ENCODE data around the gene RXYLT1.
A peak's percentile ranks its signal among the peaks of the same experiment; 100 is the strongest.
"Not testable (repeated sequence)": the region's sequence is repeated elsewhere in the genome, so short reads cannot be mapped to it uniquely, and the experiment has no call there.

Gene RXYLT1, protein sequence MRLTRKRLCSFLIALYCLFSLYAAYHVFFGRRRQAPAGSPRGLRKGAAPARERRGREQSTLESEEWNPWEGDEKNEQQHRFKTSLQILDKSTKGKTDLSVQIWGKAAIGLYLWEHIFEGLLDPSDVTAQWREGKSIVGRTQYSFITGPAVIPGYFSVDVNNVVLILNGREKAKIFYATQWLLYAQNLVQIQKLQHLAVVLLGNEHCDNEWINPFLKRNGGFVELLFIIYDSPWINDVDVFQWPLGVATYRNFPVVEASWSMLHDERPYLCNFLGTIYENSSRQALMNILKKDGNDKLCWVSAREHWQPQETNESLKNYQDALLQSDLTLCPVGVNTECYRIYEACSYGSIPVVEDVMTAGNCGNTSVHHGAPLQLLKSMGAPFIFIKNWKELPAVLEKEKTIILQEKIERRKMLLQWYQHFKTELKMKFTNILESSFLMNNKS

DNA sequence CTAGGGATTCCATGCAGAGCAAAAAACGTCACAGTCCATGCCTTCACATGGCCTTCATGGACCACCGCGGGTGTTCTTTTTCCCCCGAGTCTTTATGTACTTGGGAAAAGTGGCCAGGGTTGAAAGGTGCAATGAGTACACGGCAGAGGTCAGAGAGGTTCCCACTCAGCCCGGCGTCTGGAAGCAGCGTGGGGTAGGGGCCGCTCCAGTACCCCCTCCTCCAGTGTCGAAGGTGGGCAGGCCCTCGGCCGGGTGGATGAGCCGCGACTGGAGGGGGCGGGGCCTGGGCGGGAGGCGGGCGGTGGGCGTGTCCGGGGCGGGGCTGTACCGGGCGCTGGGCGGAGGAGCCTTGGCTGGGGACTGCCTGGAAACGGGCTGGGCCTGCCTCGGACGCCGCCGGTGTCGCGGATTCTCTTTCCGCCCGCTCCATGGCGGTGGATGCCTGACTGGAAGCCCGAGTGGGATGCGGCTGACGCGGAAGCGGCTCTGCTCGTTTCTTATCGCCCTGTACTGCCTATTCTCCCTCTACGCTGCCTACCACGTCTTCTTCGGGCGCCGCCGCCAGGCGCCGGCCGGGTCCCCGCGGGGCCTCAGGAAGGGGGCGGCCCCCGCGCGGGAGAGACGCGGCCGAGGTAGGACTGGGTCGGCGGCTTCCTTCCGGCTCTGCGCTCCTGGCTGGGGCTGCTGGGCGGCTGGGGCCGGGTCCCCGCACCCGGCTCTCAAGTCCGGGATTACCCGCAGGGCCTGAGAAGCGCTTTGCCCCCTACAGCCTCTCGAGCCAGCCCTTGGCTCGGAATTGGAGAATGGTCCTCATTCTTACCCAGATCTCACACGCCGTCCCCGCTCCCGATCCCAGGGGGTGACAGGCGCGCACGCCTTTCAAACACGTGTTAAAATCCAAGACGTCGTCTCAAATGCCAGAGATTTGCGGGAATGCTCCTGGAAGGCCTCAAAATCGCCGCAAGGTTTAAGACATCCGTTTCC is at the start of gene RXYLT1:
Gene RXYLT1, plus strand, starts transcription at position 412 of the 984 bp plus-strand sequence. Its CDS starts 52 bp downstream, at position 464.
- DNase-seq, result peak; percentile 66

DNA sequence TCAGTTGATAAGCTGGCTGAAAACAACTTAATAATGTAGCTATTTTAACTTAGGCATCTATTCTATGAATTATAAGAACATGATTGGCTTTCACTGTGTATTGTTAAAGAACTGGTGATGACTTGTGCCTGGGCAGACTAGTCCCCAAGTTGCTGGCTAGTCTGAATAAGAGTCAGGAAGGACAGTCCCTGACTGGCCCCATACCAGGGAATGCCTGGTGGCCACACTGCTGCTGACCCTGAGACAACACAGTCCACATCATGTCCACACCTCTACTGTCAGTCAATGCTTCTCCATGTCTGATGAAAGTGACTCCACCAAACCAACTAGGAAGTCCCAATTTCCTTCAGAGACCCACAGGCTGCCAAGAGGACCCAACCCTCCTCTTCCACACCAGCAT is 46.9 kb upstream of the RXYLT1 start:
- DNase-seq, result not testable (repeated sequence)

DNA sequence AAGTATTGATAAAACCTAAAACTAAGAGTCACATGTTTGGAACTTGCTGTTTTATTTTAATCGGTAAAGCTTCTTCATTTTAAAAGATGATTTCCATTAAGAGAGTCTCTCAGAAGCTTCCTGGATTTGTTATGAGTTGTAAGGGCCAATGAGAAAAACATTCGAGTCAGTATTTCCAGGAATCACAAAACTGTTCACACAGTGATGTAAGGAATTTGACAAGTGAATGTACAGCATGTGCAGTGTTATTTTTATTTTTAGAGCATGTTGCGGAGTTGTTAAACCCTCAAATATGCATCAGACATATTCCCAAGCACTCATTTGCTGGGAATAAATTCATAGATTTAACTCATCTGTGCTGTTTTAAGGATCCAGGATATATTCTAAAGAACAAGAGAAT is 46.1 kb upstream of the RXYLT1 start:
- DNase-seq, result not testable (repeated sequence)

DNA sequence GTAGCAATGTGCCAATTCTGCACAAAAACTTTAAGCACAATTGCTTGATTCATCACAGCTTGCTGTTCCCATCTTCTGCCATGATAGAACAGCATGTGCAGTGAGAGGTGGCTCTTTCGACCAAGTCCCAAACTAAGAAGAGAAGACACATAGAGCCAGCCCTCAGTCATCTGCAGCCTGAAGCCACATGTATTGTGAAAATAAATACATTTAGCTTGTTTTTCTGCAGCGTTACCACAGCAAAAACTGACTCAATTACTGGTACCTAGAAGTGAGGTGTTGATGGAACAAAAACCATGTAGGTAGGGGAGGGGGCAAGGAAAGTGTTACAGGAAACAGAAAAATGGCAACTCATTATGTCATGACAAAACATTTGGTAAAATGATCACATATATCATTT is 39.2 kb upstream of the RXYLT1 start:
- not testable (repeated sequence) for DNase-seq

DNA sequence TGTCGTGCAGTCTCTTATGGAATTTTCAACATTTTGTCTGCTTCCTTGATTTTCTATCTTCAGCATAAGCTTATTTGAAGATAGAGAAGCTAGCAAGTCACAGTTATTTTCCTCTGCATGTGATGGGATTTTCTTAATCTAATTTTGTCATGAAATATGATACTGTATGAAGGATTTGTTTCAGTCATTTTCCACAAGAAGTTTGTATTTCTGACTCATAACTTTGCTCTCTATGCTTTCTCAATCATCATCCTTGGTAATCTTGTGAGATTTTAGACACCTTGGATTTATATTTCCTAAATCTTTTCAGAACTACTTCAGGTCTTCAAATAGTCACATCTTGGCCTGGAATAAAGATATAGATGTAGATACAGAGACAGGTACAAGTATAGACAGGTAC is 38.3 kb upstream of the RXYLT1 start:
- not testable (repeated sequence) for DNase-seq

DNA sequence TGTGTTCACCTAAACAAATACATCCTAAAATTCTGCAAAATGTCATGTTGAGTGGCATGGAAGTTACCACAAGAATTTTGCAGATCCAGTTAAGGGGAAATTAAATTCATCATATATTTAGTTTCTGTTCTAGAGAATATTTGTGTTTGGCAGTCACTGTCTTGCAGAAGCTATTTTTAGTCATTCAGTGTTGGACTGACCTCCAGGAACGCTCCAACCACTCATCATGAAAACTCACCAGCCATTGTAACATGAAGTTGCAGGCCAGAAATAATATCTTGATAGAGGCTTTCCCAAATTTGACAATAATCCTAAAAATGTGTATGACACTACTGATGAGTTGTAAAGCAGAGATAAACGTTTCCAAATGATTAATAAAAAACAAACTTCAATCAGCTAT is 35.6 kb upstream of the RXYLT1 start:
- DNase-seq, result not testable (repeated sequence)

DNA sequence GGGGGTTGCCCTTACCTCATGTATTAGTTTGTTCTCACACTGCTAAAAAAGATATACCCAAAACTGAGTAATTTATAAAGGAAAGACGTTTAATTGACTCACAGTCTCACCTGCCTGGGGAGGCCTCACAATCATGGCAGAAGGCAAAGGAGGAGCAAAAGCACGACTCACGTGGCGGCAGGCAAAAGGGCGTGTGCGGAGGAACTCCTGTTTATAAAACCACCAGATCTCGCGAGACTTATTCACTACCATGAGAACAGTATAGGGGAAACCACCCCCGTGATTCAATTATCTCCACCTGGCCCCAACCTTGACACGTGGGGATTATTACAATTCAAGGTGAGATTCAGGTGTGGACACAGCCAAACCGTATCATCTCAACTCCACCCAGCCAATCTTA is 33.2 kb upstream of the RXYLT1 start:
- not testable (repeated sequence) for DNase-seq

DNA sequence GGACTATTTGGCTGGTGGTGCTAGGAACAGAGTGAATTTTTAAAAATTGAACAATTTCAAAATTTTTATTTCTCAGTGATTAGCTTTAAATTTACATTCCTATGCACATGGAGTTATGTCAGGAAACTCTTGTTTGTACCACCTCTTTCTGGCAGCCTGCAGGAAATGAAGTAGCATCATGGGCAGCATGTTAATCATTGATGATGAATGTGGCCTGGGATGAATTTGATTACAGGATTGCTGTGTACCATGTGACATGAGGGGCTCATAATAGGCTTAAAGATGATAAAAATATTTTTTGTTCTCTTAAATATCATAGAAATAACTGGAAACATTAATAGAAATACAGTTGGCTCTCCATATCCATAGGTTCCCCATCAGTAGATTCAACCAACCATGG is 32.6 kb upstream of the RXYLT1 start:
- DNase-seq, result not testable (repeated sequence)

DNA sequence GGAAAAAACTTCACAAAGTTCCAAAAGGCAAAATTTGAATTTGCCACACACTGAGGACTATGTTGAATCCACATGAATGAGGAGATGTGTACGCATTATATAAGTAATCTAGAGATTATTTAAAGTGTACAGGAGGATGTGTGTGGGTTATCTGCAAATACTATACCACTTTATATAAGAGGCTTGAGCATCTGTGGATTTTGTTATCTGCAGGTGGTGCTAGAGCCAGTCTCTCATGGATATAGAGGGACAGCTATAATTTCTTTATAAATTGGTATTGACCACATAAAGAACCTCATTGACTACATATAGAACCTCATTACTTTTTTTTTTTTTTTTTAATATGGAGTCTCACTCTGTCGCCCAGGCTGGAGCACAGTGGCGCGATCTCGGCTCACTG is 32.2 kb upstream of the RXYLT1 start:
- DNase-seq, result no peak

DNA sequence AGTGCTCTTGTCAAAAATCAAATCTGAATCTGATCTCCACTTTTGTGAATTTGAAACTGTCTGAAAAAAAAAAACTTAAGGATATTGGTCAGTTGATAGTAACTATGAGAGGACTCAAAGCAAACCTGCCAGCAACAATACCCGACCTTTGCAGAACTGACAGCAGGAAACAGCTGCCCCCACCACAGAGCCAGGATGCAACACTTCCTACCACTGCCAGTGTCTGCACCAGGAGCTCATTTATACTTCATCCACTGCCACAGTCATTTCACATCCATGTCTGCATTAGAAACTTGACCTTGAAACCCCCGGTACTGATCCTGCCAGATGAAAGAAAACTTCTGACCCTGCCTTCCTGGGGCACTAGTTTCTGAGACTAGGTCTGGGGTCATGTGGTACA is 27.4 kb upstream of the RXYLT1 start:
- DNase-seq, result no peak

DNA sequence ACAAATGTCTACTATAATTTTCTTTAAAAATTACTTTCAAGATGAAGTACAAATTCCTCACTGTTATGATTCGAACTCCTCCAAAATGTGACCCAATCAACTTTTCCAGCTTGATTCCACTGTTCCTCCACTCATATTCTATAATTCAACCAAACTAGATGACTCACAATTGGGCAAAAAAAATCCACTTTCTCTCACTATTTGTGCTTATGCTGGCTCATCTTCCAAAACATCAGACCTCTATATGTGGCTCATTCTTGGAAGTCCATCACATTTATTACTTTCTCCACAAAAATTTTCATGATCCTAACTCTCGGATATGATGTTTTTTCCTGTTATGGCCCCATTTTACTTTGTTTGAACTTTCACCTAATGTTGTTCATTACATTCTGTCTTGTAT is 26.9 kb upstream of the RXYLT1 start:
- DNase-seq, result no peak

DNA sequence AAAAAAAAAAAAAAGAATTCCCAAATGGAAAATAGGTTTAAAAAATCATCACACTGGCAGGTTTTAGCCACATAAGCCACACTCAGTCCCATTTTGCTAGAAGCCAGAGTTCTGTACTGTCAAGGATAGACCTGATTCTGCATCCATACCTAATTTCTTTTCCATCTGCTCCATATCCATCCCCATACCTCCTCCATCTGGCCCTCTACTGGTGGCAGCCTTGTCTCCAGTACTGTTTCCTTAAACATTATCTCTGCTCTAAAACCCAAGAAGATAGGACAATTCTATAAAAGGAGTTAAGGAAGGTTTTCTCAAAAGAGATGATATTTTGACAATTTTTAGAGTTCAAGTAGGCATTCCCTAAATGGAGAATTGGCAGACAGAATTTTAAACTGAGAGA is 26.0 kb upstream of the RXYLT1 start:
- DNase-seq, result no peak

DNA sequence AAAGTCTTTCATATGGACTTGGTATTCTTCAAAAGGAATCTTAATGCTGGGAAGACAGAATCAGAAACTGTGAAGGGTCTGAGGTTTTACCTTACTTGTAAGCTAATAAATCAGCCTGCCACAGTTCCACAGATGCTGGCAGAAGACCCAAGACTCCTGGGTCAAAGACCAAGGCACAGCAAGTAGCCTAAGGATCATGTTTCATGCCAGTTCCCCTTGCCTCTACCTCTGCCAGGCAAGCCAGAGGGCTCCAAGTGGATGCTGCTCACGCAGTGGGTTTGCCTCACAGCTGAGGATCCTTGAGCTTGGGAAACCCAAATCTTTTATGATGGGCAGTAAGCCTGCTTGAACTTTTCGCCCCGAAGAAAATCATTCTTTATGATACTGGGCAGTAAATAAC is 15.2 kb upstream of the RXYLT1 start:
- DNase-seq, result no peak

DNA sequence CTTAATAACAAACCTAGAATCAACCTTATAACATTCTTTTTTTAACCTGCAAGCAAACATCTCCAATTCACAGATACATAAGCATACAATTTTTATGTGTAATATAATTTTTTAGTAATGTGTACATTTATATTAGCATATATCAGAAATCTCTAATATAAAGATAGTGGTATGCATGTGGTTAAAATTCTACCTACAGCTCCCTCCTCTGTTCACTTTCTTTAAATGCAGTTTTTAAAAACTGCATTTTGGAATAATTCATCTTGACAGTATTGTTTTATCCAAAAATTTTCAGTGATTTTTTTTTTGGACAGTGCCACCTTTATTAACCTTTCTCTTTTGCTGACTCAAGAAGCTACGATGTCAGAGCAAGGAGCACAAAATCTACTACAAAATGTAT is 13.2 kb upstream of the RXYLT1 start:
- DNase-seq, result no peak

DNA sequence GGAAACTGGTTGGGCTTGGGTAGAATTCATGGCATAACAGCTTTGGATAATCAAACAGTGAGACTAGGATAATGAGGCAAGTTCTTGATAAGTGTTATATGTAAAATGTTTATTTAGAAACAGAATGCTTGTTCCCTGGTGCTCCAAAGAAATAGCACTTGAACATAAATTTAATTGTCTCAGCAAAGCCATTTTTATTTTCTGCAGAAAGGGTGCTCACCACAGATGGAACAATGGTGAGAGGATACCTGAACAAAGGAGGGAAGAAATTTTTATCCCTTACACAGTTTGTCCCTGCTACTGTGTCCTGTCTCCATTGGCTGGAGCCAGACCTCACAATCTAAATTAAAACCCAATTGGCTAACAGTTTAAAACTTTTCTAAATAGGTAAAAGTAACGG is 9.3 kb upstream of the RXYLT1 start:
- no peak for DNase-seq

DNA sequence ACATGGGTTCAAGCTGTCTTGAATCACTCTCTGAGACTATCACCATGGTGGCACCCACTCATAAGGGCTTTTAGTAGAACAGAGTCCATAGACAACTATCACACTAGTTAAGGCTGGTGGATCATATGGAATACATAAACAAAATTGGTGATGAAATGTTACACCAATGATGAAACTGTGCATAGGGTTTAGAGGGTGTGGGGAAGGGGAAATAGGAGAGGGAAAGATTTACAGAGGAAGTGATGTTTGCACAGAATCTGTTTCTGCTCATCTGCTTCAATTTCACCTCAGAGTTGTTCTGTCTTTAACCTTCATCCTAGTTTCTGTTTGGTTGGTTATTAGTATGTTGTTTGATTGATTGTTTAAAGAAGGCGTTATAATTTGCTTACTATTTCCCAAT is 2.4 kb upstream of the RXYLT1 start:
- DNase-seq, result no peak

DNA sequence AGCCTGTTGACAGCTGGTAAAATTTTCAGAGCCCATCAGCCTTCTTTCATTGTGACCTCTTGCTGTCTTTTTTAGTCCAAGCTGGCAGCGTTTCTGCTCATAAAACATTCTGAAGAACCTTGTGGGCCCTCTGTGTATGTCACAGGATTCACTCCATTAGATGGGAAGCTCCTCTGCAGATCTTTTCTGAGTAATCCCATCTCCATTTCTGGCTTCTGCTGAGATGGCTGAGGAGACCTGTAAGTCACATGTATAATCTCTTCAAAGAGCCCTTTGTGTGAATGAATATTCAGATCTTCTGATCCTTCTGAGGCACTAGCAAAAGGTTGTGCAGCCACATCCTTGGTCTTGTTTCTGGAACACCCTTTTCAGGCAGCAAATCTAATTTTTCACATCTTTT is 2.8 kb downstream of the RXYLT1 start:
- no peak for DNase-seq

DNA sequence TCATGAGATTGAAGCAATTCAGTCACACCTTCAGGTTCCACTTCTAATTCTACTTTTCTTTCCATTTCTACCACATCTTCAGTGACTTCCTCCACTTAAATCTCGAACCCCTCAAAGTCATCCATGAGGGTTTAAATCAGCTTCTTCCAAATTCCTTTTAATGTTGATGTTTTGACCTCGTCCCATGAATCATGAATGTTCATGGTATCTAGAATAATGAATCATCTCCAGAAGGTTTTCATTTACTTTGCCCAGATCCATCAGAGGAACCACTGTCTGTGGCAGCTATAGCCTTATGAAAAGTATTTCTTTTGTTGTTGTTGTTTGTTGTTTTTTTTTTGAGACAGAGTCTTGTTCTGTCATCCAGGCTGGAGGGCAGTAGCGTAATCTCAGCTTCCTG is 7.6 kb downstream of the RXYLT1 start:
- DNase-seq, result no peak

DNA sequence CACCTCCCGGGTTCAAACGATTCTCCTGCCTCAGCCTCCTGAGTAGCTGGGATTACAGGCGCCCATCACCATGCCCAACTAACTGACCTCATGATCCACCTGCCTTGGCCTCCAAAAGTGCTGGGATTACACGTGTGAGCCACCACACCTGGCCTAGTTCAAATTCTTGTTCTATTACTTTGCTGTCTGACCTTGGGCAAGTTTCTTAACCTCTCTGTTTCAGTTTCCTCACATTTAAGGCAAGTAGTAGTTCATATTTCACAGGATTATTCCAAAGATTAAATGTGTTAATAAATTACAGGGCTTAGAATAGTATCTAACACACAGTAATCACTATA is 10.9 kb downstream of the RXYLT1 start:
- DNase-seq, result no peak

DNA sequence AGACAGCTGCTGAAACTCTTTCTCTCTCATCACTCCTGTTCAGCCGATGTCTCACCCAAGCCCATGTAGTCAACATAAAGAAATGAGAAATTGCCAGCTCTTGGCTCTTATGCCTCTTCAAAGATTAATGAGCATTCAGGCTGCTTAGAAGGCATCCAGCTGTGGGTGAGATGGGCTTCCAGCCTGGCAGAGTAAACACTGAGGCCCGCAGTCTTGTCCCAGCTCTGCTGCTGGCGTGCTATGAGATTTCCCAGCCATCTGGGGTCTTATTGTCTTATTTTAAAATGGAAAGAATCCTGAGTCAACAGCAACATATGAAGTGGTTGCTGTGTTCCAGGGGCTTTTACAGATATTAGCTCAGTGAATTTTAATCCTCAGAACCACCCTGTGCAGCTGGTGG is 12.6 kb downstream of the RXYLT1 start:
- DNase-seq, result no peak

DNA sequence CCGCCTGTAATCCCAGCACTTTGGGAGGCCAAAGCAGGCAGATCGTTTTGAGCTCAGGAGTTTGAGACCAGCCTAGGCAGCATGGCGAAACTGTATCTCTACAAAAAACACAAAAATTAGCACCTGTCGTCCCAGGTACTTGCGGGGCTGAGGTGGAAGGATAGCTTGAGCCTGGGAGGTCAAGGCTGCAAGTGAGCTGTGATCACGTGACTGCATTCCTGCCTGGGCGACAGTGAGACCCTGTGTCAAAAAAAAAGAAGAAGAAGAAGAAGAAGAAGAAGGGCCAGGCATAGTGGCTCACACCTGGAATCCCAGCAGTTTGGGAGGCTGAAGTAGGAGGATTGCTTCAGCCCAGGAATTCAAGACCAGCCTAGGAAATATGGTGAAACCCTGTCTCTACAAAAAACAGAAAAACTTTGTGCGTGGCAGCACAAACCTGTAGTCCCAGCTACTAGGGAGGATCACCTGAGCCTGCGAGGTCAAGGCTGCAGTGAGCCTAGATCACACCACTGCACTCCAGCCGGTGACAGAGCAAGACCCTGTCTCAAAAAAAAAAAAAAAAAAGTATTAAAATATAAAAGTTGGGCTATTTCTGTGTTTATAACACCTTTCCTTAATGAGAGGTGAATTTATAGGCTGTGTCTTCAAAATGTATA is 15.5 kb downstream of the RXYLT1 start:
- DNase-seq, result no peak

DNA sequence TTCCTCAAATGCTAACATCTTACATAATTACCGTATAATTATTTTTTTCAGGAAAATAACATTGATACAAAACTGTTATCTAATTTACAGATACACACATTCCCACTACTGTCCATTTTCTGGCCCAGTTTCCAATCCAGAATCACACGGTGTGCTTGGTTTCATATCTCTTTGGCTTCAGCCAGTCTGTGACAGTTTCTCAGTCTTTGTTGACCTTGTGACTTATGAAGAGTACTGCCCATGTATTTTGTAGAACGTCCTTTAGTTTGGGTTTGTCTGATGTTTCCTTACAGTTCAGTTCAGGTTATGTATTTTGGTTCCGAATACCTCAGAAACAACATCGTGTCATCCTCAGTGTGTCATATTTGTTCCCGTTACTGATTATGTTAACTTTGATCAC is 16.2 kb downstream of the RXYLT1 start:
- DNase-seq, result no peak

DNA sequence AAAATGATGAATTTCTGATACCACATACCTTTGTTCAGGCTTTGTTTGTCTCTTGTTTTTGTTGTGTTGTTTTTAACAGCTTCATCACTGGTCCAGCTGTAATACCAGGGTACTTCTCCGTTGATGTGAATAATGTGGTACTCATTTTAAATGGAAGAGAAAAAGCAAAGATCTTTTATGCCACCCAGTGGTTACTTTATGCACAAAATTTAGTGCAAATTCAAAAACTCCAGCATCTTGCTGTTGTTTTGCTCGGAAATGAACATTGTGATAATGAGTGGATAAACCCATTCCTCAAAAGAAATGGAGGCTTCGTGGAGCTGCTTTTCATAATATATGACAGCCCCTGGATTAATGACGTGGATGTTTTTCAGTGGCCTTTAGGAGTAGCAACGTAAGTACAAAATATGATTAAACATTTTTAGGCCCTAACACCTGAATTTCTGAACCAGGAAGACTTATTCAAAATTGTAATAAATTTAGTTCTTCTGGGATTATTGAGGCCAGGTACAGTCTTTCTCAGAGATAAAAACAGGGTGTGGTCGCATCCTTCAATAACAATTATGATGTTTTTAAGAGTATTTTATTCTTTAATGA is 22.4 kb downstream of the RXYLT1 start:
- no peak for DNase-seq
